ENCODE results near the gene L3MBTL4. TPM values are rescaled to one million over a fixed set of nuclear protein-coding genes. Genes with fewer than 3 reads are reported as not detected.

L3MBTL4 gene
- total and polyA plus RNA-seq, 2 experiments from 2014 or later: 4.1 to 14.1 TPM

DNA sequence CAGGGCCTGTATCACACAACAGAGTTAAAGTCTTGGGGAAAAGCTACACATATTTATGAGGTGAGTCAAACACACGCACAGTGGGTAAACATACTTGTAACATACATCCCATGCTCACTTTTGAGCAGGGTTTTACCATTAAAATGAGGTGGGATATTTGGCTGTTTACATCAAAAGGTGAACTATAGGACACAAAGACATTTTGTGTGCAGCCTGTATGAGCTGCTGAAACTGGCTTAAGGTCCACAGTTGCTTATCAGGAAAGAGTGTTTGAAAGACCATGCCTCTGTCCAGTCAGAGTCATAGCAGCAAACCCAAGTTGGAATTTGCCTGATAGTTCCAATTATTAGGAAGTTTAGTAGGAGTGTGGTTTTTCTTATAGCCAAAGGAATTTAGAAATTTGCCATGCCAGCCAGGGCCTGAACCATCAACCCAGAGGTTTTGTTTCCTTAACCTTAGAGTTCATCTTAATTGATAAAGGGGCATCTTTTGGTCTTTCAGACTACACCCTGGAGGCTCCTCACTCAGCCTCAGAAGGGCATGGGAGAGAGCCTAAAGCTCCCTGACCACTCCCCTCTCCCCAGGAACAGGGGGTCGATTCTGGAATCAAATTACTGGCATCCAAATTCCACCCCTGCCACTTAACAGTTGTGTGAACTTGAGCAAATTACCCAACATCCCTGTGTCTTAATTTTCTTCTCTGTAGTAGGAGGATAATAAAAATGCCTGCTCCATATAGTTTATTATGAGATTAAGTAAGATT is 29.9 kb upstream of the L3MBTL4 start:
- Histone ChIP-seq H3K9me2 (replicated peaks; ENCODE audit: insufficient read depth) (no peaks in the 10 kb centered on the region), H3K4me2 (no peak overlapping the region)
- TF ChIP-seq EZH2phosphoT487 (IDR thresholded peaks at IDR 0.05; ENCODE audit: low read depth, severe bottlenecking, unreplicated experiment) (no peak), EZH2 (IDR thresholded peaks at IDR 0.05; ENCODE audit: borderline replicate concordance) (no peak)
- TF ChIP-seq, protein P1, sequence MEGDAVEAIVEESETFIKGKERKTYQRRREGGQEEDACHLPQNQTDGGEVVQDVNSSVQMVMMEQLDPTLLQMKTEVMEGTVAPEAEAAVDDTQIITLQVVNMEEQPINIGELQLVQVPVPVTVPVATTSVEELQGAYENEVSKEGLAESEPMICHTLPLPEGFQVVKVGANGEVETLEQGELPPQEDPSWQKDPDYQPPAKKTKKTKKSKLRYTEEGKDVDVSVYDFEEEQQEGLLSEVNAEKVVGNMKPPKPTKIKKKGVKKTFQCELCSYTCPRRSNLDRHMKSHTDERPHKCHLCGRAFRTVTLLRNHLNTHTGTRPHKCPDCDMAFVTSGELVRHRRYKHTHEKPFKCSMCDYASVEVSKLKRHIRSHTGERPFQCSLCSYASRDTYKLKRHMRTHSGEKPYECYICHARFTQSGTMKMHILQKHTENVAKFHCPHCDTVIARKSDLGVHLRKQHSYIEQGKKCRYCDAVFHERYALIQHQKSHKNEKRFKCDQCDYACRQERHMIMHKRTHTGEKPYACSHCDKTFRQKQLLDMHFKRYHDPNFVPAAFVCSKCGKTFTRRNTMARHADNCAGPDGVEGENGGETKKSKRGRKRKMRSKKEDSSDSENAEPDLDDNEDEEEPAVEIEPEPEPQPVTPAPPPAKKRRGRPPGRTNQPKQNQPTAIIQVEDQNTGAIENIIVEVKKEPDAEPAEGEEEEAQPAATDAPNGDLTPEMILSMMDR (IDR thresholded peaks at IDR 0.05; ENCODE audit: poor library complexity): no peak

DNA sequence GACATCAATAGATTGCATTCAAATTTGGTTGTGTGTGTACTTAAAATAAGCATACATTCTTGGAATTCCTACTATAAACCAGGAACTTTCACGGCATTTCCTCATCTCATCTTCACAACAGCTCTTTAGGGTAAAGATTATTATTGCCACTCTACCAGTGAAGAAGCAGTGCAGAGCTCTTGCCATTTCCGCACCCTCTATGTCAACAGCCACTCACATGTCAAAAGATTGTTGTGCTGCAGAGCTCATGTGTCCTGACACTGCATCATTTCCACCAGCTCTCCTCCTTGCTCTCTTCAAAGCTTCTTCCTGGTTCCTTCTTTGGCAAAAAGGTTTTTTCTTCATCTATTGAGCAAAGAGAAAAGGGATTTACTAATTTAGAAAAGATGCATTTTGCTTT is 26.5 kb upstream of the L3MBTL4 start:
- H3K9me2 ChIP-seq (replicated peaks; ENCODE audit: insufficient read depth): no peaks in the 10 kb centered on the region
- H3K36me3 ChIP-seq (replicated peaks; ENCODE audit: insufficient read depth, low read depth): no peaks in the 10 kb centered on the region
- H4K20me1 ChIP-seq (ENCODE audit: insufficient read depth, poor library complexity, severe bottlenecking): no peaks in the 10 kb centered on the region
- H3K79me2 ChIP-seq: no peaks in the 10 kb centered on the region
- no peaks in the 10 kb centered on the region for H3K9me3 ChIP-seq (ENCODE audit: low read depth)
- H3K27ac ChIP-seq: no peak overlapping the region
- no peak overlapping the region for H3K4me2 ChIP-seq
- H3K4me3 ChIP-seq: no peak overlapping the region
- H2AFZ ChIP-seq: no peak overlapping the region
- no peak for DNase-seq (ENCODE audit: low spot score)
- TF ChIP-seq EZH2phosphoT487 (IDR thresholded peaks at IDR 0.05; ENCODE audit: low read depth, severe bottlenecking, unreplicated experiment) (no peak), EZH2 (IDR thresholded peaks at IDR 0.05; ENCODE audit: borderline replicate concordance) (no peak)
- TF ChIP-seq, protein P1 (IDR thresholded peaks at IDR 0.05; ENCODE audit: poor library complexity): no peak
- H3K27me3 ChIP-seq: no peaks in the 10 kb centered on the region
- 59% methylated on average over 2 of the region's 2 CpGs for WGBS (ENCODE audit: low lambda C conversion rate, missing lambda C conversion rate)
- H3K4me1 ChIP-seq (ENCODE audit: insufficient read depth): no peaks in the 10 kb centered on the region

More for the DNA sequence above, 29.9 kb upstream of the L3MBTL4 start:
- DNase-seq (ENCODE audit: low spot score): no peak
- Histone ChIP-seq H3K27me3 (no peaks in the 10 kb centered on the region), H3K4me1 (ENCODE audit: insufficient read depth) (no peaks in the 10 kb centered on the region), H3K36me3 (replicated peaks; ENCODE audit: insufficient read depth, low read depth) (no peaks in the 10 kb centered on the region), H4K20me1 (ENCODE audit: insufficient read depth, poor library complexity, severe bottlenecking) (no peaks in the 10 kb centered on the region), H3K4me3 (no peak overlapping the region), H2AFZ (no peak overlapping the region), H3K9me3 (ENCODE audit: low read depth) (no peaks in the 10 kb centered on the region), H3K79me2 (no peaks in the 10 kb centered on the region), H3K27ac (no peak overlapping the region)
- 39% methylated on average over 2 of the region's 2 CpGs for WGBS (ENCODE audit: low lambda C conversion rate, missing lambda C conversion rate)

DNA sequence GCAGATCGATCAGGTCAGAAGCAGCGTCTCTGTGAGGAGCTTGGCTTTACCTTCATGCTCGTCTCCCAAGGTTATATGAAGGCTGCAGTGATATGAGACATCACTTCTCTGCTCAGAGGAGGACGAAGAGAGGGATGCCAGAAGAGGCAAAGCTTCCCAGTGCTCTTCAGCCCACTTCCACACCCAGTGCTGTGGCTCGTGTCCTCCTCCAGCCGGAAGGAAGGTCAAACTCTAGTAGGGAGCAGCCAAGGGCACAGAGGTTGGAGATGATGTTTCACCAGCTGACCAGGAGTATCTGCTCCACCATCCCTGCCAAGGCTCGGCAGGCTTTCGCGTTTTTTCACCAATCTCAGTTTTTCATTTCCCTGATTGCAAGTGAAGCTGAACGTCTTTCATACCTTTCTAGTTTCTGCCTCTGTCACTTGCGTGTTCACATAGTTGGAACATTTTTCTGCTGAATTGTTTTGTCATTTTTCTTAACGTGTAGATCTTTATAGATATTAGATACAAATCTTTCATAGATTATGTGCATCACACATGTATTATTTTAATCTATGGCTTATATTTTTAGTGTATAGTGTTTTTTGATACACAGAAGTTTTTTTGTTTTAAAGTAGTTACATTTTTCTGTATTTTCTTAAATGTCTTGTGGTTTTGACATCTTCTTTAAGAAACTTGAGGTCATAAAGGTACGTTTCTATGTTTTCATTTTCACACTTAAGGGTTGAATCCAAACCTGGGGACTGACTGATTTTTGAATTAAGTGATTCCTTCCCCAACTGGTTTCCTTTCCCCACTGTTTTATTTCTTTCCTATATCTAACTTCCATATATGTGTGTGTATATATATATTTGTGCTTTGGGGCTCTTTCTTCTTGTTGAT is 23.5 kb upstream of the L3MBTL4 start:
- no peak overlapping the region for H2AFZ ChIP-seq
- H3K4me1 ChIP-seq (ENCODE audit: insufficient read depth): no peaks in the 10 kb centered on the region
- no peaks in the 10 kb centered on the region for H3K9me2 ChIP-seq (replicated peaks; ENCODE audit: insufficient read depth)
- WGBS (ENCODE audit: low lambda C conversion rate, missing lambda C conversion rate): 92% methylated on average over 13 of the region's 13 CpGs
- no peaks in the 10 kb centered on the region for H3K36me3 ChIP-seq (replicated peaks; ENCODE audit: insufficient read depth, low read depth)
- no peaks in the 10 kb centered on the region for H3K9me3 ChIP-seq (ENCODE audit: low read depth)
- TF ChIP-seq EZH2phosphoT487 (IDR thresholded peaks at IDR 0.05; ENCODE audit: low read depth, severe bottlenecking, unreplicated experiment) (no peak), EZH2 (IDR thresholded peaks at IDR 0.05; ENCODE audit: borderline replicate concordance) (no peak)
- TF ChIP-seq, protein P1 (IDR thresholded peaks at IDR 0.05; ENCODE audit: poor library complexity): no peak
- no peak overlapping the region for H3K4me3 ChIP-seq
- H3K27me3 ChIP-seq: no peaks in the 10 kb centered on the region
- DNase-seq (ENCODE audit: low spot score): no peak
- H3K4me2 ChIP-seq: no peak overlapping the region
- H3K27ac ChIP-seq: no peak overlapping the region
- H4K20me1 ChIP-seq (ENCODE audit: insufficient read depth, poor library complexity, severe bottlenecking): no peaks in the 10 kb centered on the region
- no peaks in the 10 kb centered on the region for H3K79me2 ChIP-seq

Data from hepatocyte (in vitro differentiated cells).